ENCODE data around the gene FAM131B. TPM values are rescaled to one million over a fixed set of nuclear protein-coding genes. Genes with fewer than 3 reads are reported as not detected.
A peak's percentile ranks its signal among the peaks of the same experiment; 100 is the strongest.

FAM131B gene
- total and polyA plus RNA-seq, 10 donors, result 0.04 to 1.4 (median 0.38) TPM

GRCh38 chr7:143320620-143321019, 41.9 kb downstream of the FAM131B start:
- Histone ChIP-seq H3K27ac (no peak overlapping the region), H3K4me3 (no peak overlapping the region), H3K27me3 (replicated peaks in 1 of 7) (no peaks in the 10 kb centered on the region), H3K36me3 (no peaks in the 10 kb centered on the region), H3K4me1 (peaks cover 0 to 40% (median 10%) of the 10 kb centered on the region in 6 donors), H3K9me3 (no peaks in the 10 kb centered on the region)
- intact Hi-C loops (cut with DNase I; ENCODE audit: low total_unique reads), result no loop called here
- no peak for DNase-seq
- TF ChIP-seq POLR2AphosphoS5 (IDR thresholded peaks at IDR 0.05) (no peak), POLR2A (IDR thresholded peaks at IDR 0.05) (no peak), CTCF (IDR thresholded peaks at IDR 0.05 in 8 of 11, conservative IDR thresholded peaks at IDR 0.05 in 3 of 11) (no peak)
- 77 to 83% (median 80%) methylated on average over 8 to 9 of the region's 9 CpGs for WGBS, 5 donors

GRCh38 chr7:143318661-143319060, 43.9 kb downstream of the FAM131B start:
- WGBS, 5 donors, result 66 to 79% (median 69%) methylated on average over 5 of the region's 5 CpGs
- TF ChIP-seq POLR2A (IDR thresholded peaks at IDR 0.05) (no peak), CTCF (IDR thresholded peaks at IDR 0.05 in 8 of 11, conservative IDR thresholded peaks at IDR 0.05 in 3 of 11) (peak in 1 of 11 experiments; percentile 22), POLR2AphosphoS5 (IDR thresholded peaks at IDR 0.05) (peak in 1 of 3 donors; percentile 45)
- Histone ChIP-seq H3K27me3 (replicated peaks in 1 of 7) (no peaks in the 10 kb centered on the region), H3K27ac (peak overlapping the region in 1 of 8 donors; percentile 9), H3K4me1 (peaks cover 0 to 35% (median 5%) of the 10 kb centered on the region in 6 donors), H3K9me3 (no peaks in the 10 kb centered on the region), H3K4me3 (no peak overlapping the region), H3K36me3 (no peaks in the 10 kb centered on the region)
- intact Hi-C loops (cut with DNase I; ENCODE audit: low total_unique reads), result loop anchor here (10.0 kb wide), 1 partner anchor 86 kb away; the partner anchor contains the start of gene EPHA1
- DNase-seq, result no peak

GRCh38 chr7:143316492-143316891, 46.0 kb downstream of the FAM131B start:
- Histone ChIP-seq H3K9me3 (no peaks in the 10 kb centered on the region), H3K27me3 (replicated peaks in 1 of 7) (no peaks in the 10 kb centered on the region), H3K4me3 (no peak overlapping the region), H3K36me3 (no peaks in the 10 kb centered on the region), H3K4me1 (peaks cover 0 to 17% (median 0%) of the 10 kb centered on the region in 6 donors), H3K27ac (no peak overlapping the region)
- DNase-seq, result no peak
- intact Hi-C loops (cut with DNase I; ENCODE audit: low total_unique reads), result loop anchor here (10.0 kb wide), 1 partner anchor 88 kb away; the partner anchor contains the start of gene EPHA1
- WGBS, 5 donors, result 55 to 86% (median 71%) methylated on average over 4 of the region's 4 CpGs
- no peak for TF ChIP-seq CTCF (IDR thresholded peaks at IDR 0.05 in 8 of 11, conservative IDR thresholded peaks at IDR 0.05 in 3 of 11)
- TF ChIP-seq POLR2AphosphoS5 (IDR thresholded peaks at IDR 0.05), result no peak
- TF ChIP-seq POLR2A (IDR thresholded peaks at IDR 0.05), result no peak

GRCh38 chr7:143315776-143316175, 46.7 kb downstream of the FAM131B start, which contains the start of gene CLCN1:
Gene CLCN1 (plus strand): TSS chr7:143316111. CDS start chr7:143316213, 102 bp downstream.
- WGBS, 5 donors, result 73 to 87% (median 78%) methylated on average over 5 of the region's 5 CpGs
- Histone ChIP-seq H3K36me3 (no peaks in the 10 kb centered on the region), H3K27me3 (replicated peaks in 1 of 7) (no peaks in the 10 kb centered on the region), H3K4me3 (no peak within 1 kb of the TSS), H3K9me3 (no peaks in the 10 kb centered on the region), H3K27ac (no peak within 1 kb of the TSS), H3K4me1 (peaks cover 0 to 19% (median 0%) of the 10 kb centered on the region in 6 donors)
- no peak for DNase-seq
- intact Hi-C loops (cut with DNase I; ENCODE audit: low total_unique reads), result loop anchor here (10.0 kb wide), 1 partner anchor 89 kb away; the partner anchor contains the start of gene EPHA1
- TF ChIP-seq POLR2AphosphoS5 (IDR thresholded peaks at IDR 0.05), result no peak
- TF ChIP-seq CTCF (IDR thresholded peaks at IDR 0.05 in 8 of 11, conservative IDR thresholded peaks at IDR 0.05 in 3 of 11), result no peak
- TF ChIP-seq POLR2A (IDR thresholded peaks at IDR 0.05), result no peak

Measured in spleen (tissue), 11 donors.